HepG2 (cell line): ENCODE results near the gene UNC93A. TPM values are rescaled to one million over a fixed set of nuclear protein-coding genes. Genes with fewer than 3 reads are reported as not detected.

ENCODE experiments used
- ATRX ChIP-seq: sonication (generic); formaldehyde crosslinking; IDR thresholded peaks from 2 replicates; pipeline ENCODE4 v1.4.0; 2020; ENCODE audit warnings: missing genetic modification reagents, borderline replicate concordance
- GABPB1 ChIP-seq: IDR thresholded peaks from 2 replicates; pipeline ENCODE4 v1.6.1; 2016; ENCODE audit warnings: mild to moderate bottlenecking, missing genetic modification reagents, moderate library complexity, missing compliant biosample characterization
- HDAC2 ChIP-seq: sonication (generic); formaldehyde crosslinking; IDR thresholded peaks from 2 replicates; pipeline ENCODE4 v1.4.0; 2020; ENCODE audit warnings: missing genetic modification reagents
- ISX ChIP-seq: sonication (generic); formaldehyde crosslinking; conservative IDR thresholded peaks from 2 replicates; pipeline ENCODE4 v1.5.0; 2020; ENCODE audit warnings: missing genetic modification reagents
- NCOA2 ChIP-seq: sonication (generic); formaldehyde crosslinking; IDR thresholded peaks from 2 replicates; pipeline ENCODE4 v1.8.0; 2022; ENCODE audit warnings: inconsistent platforms
- NCOA5 ChIP-seq: sonication (generic); formaldehyde crosslinking; IDR thresholded peaks from 2 replicates; pipeline ENCODE4 v1.4.0; 2020; ENCODE audit warnings: missing genetic modification reagents
- RBAK ChIP-seq: sonication (generic); formaldehyde crosslinking; IDR thresholded peaks from 2 replicates; pipeline ENCODE4 v1.5.1; 2020; ENCODE audit warnings: mild to moderate bottlenecking, missing genetic modification reagents
- RBM22 ChIP-seq: fragments of 200-400 bp; formaldehyde crosslinking; optimal IDR thresholded peaks from 2 replicates; pipeline ENCODE3; 2017; ENCODE audit warnings: mild to moderate bottlenecking, low read length, moderate library complexity
- SRSF1 ChIP-seq: fragments of 200-400 bp; formaldehyde crosslinking; optimal IDR thresholded peaks from 2 replicates; pipeline ENCODE3; 2017; ENCODE audit warnings: mild to moderate bottlenecking, low read depth, low read length, moderate library complexity
- YY1 ChIP-seq: IDR thresholded peaks from 2 replicates; pipeline ENCODE4 v1.6.1; 2011; ENCODE audit warnings: low read length, low read depth, moderate library complexity, mild to moderate bottlenecking; ENCODE audit not compliant: insufficient read depth, insufficient replicate concordance
- ZMYM2 ChIP-seq: sonication (generic); formaldehyde crosslinking; IDR thresholded peaks from 2 replicates; pipeline ENCODE4 v1.8.0; 2022; ENCODE audit warnings: mild to moderate bottlenecking, missing genetic modification reagents
- ZNF234 ChIP-seq: sonication (generic); formaldehyde crosslinking; conservative IDR thresholded peaks from 2 replicates; pipeline ENCODE4 v1.5.1; 2020; ENCODE audit warnings: mild to moderate bottlenecking, missing genetic modification reagents
- ZNF256 ChIP-seq: sonication (generic); formaldehyde crosslinking; conservative IDR thresholded peaks from 2 replicates; pipeline ENCODE4 v1.4.0; 2020; ENCODE audit warnings: missing genetic modification reagents
- ZNF562 ChIP-seq: sonication (generic); formaldehyde crosslinking; IDR thresholded peaks from 2 replicates; pipeline ENCODE4 v1.8.0; 2022; ENCODE audit warnings: missing genetic modification reagents, borderline replicate concordance
- ZSCAN31 ChIP-seq: sonication (generic); formaldehyde crosslinking; IDR thresholded peaks from 2 replicates; pipeline ENCODE4 v1.5.0; 2020; ENCODE audit warnings: low read depth, mild to moderate bottlenecking, missing genetic modification reagents
- polyA plus RNA-seq, 8 experiments: library from polyadenylated mRNA; depleted of rRNA in 3 of 8; stranded (reverse) in 7 of 8; unstranded in 1 of 8; fragments of >200 nt; fragmentation: Illumina TruSeq in 4 of 8; extraction: Trizol in 4 of 8; gene quantifications; 2 replicates each; pipeline versions ENCODE4 v1.2.1 to v1.2.3, GENCODE V29; 2011 to 2016; ENCODE audit warnings: low read depth in 4 of 8, missing spikeins in 1 of 8, mixed read lengths in 1 of 8; ENCODE audit not compliant: insufficient read depth in 1 of 8
- total RNA-seq, 5 experiments: library from RNA; depleted of rRNA; stranded (reverse); fragments of >200 nt; fragmentation: Illumina TruSeq; extraction: Trizol; gene quantifications; 2 replicates each; pipeline ENCODE4 v1.2.3, GENCODE V29; 2016; ENCODE audit warnings: low read depth in 1 of 5
- TF ChIP-seq, protein P1 (sequence below): sonication (generic); formaldehyde crosslinking; IDR thresholded peaks from 2 replicates; pipeline ENCODE4 v1.8.0; 2022; ENCODE audit warnings: missing genetic modification reagents, mild to moderate bottlenecking, moderate library complexity, borderline replicate concordance

UNC93A gene
- total and polyA plus RNA-seq, 2 of the 13 experiments (the other 11 are each of a cell fraction or from before 2014, with no cell fraction given), result 11.0 to 42.7 TPM

DNA sequence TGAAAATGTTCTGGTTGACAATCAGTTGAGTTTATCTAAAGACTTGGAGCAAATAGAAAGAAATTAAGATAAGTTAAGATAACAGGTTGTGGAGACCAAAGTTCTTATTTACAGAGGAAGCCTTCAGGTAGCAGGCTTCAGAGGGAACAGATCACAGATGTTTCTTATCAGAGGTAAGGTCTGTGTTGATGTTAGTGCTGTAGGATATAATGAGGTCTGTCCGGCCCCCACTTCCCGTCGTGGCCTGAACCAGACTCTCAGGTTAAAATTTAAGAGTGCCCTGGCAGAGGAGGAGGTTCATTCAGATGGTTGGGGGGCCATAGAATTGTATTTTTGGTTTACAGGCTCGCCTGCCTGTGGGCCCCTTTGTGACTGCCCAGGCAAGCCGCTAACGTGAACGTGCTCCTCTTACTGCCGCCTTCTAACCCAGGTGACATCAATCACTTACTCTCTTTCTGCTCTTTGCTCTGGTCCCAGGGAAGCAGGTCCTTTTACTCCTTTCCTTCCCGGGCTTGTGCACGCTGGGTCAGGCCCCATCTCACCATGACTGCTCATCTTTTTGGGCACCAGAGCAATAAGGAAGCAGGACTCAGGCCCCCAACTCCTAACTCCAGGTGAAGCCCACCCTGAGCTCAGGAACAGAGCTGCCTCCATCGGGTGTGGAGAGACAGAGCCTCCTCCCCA lies 18.3 kb upstream of the UNC93A start (continued):
- TF ChIP-seq ZNF234 (CRISPR knock-in tag) (no peak), NCOA2 (CRISPR knock-in tag) (0 out of 2 replicates have a peak, but pooled peaks have one; percentile 24), ISX (CRISPR knock-in tag) (no peak), ZMYM2 (no peak), ZNF562 (no peak), ZSCAN31 (CRISPR knock-in tag) (no peak), ATRX (CRISPR knock-in tag) (no peak), NCOA5 (no peak), SRSF1 (no peak), GABPB1 (no peak), RBAK (CRISPR knock-in tag) (no peak), ZNF256 (CRISPR knock-in tag) (no peak), HDAC2 (CRISPR knock-in tag) (peak; percentile 32; the same call in 1 of the 2 replicates), RBM22 (no peak), YY1 (no peak)
- TF ChIP-seq, protein P1, sequence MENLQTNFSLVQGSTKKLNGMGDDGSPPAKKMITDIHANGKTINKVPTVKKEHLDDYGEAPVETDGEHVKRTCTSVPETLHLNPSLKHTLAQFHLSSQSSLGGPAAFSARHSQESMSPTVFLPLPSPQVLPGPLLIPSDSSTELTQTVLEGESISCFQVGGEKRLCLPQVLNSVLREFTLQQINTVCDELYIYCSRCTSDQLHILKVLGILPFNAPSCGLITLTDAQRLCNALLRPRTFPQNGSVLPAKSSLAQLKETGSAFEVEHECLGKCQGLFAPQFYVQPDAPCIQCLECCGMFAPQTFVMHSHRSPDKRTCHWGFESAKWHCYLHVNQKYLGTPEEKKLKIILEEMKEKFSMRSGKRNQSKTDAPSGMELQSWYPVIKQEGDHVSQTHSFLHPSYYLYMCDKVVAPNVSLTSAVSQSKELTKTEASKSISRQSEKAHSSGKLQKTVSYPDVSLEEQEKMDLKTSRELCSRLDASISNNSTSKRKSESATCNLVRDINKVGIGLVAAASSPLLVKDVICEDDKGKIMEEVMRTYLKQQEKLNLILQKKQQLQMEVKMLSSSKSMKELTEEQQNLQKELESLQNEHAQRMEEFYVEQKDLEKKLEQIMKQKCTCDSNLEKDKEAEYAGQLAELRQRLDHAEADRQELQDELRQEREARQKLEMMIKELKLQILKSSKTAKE (CRISPR knock-in tag), result no peak
